NCI-H1930 (cell line): ENCODE data around the gene GJA9.
"Not testable (repeated sequence)": the region's sequence is repeated elsewhere in the genome, so short reads cannot be mapped to it uniquely, and the experiment has no call there.

Source experiments
- DNase-seq, 2 experiments: peaks; one replicate each; lab custom pipeline; 2025; lab: John Stamatoyannopoulos, UW

Gene GJA9

GRCh38 chr1:38881487-38881886, at the start of gene GJA9:
GJA9 (minus strand) TSS chr1:38881587; CDS start chr1:38876098, 5,489 bp downstream.
- DNase-seq, result no peak

GRCh38 chr1:38929476-38929875, 48.1 kb upstream of the GJA9 start:
- no peak for DNase-seq

DNA sequence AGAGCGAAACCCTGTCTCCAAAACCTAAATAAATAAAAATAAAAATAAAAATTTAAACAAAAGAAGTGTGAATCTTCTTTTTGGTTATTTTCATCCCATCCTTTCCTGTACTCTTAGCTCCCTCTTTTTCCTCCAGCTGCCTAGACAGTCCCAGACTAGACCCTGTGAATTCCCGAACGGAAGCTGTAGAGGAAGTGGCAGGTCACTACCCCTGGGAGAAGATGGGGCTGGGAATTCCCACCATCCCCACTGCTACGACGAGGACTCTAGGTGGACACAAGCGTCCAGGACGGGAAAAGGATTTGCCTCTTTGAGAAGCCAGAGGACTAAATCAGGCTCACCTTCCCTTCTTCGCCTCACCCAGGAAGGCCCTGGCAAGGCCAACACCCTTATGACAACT, 47.7 kb upstream of the GJA9 start:
- DNase-seq, result no peak

DNA sequence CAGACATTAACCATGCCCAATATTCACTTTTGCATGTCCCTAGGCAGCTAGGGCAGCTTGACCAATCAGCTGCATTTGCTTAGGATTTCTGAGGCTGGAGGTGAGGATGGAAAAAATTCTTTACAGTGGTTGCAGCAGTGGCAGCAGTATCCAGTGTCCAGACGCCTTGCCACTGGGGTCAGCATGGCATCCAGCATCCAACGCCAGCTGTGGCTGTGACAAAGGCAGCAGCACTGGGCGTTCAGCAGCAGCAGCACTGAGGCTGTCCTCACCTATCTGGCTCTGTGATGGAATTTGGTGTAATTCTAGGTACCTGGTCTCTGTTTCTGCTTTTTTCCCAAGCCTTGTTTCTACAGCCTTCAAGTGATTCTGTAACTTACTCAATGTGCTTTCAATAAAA, 44.7 kb upstream of the GJA9 start:
- DNase-seq, result no peak

GRCh38 chr1:38925391-38925790, 44.0 kb upstream of the GJA9 start:
- no peak for DNase-seq

DNA sequence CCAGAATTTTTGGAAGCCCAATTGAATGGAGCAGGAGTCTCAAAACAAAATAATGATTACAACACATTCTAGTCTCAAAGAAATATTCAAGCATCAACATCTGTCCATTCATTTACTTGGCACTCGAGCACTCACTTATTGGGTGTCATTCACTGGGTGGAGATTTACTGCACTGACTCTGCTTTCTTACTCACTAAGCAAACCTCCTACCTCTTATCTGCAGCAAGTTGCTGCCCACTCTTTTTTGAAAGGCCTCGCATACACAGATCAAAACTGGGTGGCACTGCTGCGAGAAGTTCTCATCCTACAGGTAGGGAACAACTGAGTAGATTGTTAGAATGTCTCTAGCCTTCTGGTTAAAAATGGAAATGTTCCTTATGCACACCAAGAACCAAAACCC, 42.2 kb upstream of the GJA9 start:
- DNase-seq, result no peak

DNA sequence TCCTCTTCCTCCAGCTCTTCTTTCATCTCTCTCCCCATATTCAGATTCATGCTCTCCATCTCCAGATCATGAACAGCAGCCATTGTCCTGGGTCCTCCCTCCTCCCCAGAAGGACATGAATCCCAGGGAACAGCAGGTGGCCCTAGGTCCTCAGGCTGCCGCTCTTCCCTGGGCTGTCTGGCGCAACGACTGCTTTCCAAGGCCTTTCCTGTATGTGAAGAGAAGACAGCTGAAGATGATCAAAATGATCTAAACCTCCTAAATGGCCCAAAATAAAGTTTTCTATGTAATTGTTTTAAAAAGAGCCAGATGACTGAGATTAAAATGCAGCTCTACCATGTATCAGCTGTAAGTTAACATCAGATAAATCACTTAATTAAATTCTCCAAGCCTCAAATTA, 37.7 kb upstream of the GJA9 start:
- no peak for DNase-seq

- no peak for DNase-seq
Observed at GRCh38 chr1:38918568-38918967, 37.2 kb upstream of the GJA9 start.

- no peak for DNase-seq
Observed at GRCh38 chr1:38917772-38918171, 36.4 kb upstream of the GJA9 start.

- no peak for DNase-seq
Observed at GRCh38 chr1:38917337-38917736, 36.0 kb upstream of the GJA9 start.

DNA sequence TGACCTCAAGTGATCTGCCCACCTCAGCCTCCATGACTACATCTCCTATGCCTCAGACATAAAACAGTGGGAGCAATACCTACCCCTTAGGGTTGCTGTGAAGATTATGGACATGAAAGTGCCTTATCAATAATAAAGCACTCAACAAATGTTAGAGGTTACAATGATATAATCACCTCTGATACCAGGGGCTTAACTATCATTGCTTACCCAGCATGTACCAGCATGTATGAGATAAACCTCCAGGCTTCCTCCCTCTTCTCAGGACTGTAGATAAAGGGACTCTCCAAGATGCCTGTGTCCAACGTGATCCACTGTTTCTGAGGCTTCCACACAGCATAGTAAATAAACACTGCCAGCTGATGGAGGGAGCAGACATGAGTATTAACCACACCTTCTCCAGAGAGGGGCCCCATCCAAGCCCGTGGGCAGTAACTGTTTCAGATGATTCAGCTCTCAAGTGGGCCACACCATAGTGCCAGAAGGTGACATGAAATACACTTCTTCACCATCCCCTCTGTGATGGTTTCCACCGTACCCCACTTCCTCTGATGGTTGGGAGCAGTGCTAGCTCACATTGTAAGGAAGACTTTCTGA, 34.1 kb upstream of the GJA9 start:
- no peak for DNase-seq

- not testable (repeated sequence) for DNase-seq
Observed at GRCh38 chr1:38914908-38915307, 33.5 kb upstream of the GJA9 start.

DNA sequence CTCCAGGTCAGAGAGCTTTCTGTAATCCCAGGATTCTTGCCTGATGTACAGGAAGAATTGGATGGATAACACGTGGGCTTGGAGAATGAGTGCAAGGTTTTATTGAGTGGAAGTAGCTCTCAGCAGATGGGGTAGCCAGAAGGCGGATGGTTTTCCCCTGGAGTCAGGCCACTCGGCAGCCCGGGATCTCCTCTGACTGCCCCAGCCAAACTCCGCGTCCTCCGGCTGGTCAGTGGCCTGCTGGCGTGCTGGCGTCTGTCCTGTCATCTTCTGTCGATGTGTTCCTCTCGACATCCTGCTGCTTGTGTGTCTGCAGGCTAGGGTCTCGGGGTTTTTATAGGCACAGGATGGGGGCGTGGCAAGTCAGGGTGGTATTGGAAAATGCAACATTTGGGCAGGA, 27.4 kb upstream of the GJA9 start:
- DNase-seq, result no peak

DNA sequence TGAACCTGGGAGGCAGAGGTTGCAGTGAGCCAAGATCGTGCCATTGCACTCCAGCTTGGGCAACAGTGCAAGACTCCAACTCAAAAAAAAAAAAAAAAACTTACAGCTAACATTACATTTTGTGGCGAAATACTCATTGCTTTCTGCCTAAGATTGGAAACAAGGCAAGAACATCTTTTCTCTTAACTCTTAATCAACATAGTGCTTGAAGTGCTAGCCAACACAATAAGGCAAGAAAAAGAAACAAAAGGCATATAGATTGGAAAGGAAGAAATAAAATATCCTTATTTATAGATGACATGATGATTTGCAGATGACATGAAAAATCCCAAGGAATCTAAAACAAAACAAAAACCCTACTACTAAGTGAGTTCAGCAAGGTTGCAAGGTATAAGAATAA, 24.6 kb upstream of the GJA9 start:
- no peak for DNase-seq

GRCh38 chr1:38899560-38899959, 18.2 kb upstream of the GJA9 start:
- DNase-seq, result no peak

DNA sequence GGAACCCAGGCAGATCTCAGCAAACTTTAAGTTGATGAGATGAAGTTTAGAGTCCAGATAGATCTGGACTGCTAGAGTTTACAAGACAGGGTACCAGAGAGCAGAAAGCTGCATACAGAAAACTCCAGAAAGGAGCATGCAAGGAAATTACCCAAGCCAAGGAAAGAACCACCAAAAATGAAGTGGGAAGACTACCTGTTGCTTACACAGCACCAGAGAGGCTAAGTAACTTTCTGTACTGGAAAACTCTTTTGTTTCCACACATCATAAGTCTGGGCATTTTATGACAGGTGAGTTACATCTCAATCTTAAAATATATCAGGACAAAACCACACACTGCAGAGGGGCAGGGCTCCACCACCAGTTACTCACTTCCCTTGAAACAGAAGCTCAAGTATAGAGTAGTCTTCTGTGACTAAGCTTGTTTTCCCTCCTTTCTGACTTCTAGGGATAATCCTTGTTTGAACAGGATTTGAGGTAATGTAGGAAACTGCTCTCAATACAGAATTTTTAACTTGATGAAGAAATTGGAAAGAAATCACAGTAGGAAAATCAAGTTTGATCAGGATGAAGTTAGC, 17.4 kb upstream of the GJA9 start:
- DNase-seq, result no peak

DNA sequence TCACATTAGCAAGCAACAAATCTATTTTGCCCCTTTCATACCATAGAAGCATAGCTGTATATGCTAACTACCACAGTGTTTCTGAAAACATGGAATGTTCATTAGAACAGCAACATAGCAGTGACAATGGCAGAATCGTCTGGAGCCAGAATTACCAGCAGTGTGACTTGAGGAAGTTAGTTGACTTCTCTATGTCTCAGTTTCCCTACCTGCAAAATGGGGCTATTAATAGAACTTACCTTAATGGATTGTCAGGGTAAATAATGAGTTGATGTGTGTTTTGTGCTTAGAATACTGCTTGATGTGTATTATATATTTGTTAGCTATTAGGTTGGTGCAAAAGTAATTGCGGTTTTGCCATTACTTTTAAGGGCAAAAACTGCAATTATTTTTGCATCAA, 14.8 kb upstream of the GJA9 start:
- no peak for DNase-seq

- no peak for DNase-seq
Observed at GRCh38 chr1:38892976-38893375, 11.6 kb upstream of the GJA9 start.

GRCh38 chr1:38891753-38892152, 10.4 kb upstream of the GJA9 start:
- DNase-seq, result no peak

GRCh38 chr1:38889589-38889988, 8.2 kb upstream of the GJA9 start:
- DNase-seq, result no peak

DNA sequence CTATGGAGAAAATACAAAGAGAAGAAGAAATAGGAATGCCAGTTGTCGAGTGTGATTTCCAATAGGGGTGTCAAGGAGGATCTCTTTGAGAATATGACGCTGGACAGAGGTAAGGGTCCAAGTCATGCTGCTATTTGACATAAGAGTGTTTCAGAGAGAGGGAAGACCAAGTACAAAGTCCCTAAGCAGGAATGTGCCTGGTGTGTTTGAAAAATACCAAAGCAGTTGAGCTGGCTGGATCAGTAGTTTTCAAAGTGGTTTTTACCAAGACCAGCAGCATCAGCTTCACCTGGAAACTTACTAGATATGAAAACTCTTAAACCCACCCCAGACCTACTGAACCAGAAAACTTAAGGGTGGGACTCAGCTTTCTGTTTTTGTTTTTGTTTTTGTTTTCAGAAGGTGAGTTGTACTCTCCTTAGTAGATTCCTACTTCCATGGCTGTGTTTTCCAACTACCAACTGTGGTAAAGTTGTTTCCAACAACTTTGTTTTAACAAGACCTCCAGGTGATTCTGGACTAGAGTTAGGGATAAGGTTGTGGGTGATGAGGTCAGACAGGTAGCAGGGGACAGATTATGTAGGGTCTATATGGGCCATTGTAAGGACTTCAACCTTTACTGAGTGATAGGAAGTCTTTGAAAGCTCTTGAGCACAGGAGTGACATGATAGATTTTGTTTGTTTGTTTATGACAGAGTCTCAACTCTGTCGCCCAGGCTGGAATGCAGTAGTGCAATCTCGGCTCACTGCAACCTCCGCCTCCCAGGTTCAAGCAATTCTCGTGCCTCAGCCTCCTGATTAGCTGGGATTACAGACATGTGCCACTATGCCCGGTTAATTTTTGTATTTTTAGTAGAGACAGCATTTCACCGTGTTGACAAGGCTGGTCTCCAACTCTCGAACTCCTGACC, 7.3 kb upstream of the GJA9 start:
- DNase-seq, result no peak

GRCh38 chr1:38885092-38885491, 3.7 kb upstream of the GJA9 start:
- no peak for DNase-seq

- no peak for DNase-seq
Observed at GRCh38 chr1:38875811-38876210, 5.6 kb downstream of the GJA9 start.
